ENCODE results near the gene NSMCE4A.

- no peak for TF ChIP-seq POLR2A (IDR thresholded peaks at IDR 0.05; ENCODE audit: low read depth, low read length)
- no peak for TF ChIP-seq POLR2AphosphoS5 (IDR thresholded peaks at IDR 0.05; ENCODE audit: low read depth, low read length)
- no peak for TF ChIP-seq SPI1 (IDR thresholded peaks at IDR 0.05; ENCODE audit: low read depth, low read length)
- no peak for TF ChIP-seq POU2F2 (IDR thresholded peaks at IDR 0.05; ENCODE audit: low read depth, low read length)
Measured at GRCh38 chr10:121949049-121949448, 26.0 kb downstream of the NSMCE4A start.

All from GM12891 (cell line).